Activated CD4-positive, alpha-beta T cell treated with anti-CD3 and anti-CD28 coated beads for 1 hour (primary cell): ENCODE results near the gene DNAH9.

Experiments
- DNase-seq: peaks from one replicate; pipeline ENCODE4 v3.0.0-alpha.2; 2020

Gene DNAH9

GRCh38 chr17:11690681-11691080 lies 92.4 kb downstream of the DNAH9 start:
- no peak for DNase-seq

GRCh38 chr17:11692688-11693087 lies 94.4 kb downstream of the DNAH9 start:
- no peak for DNase-seq

GRCh38 chr17:11693284-11693683 lies 95.0 kb downstream of the DNAH9 start:
- DNase-seq: no peak

GRCh38 chr17:11700668-11701067 lies 102.4 kb downstream of the DNAH9 start:
- DNase-seq: no peak

GRCh38 chr17:11701911-11702310 lies 103.6 kb downstream of the DNAH9 start:
- DNase-seq: no peak

GRCh38 chr17:11704041-11704440 lies 105.8 kb downstream of the DNAH9 start:
- no peak for DNase-seq

- DNase-seq: no peak
These were observed 106.8 kb downstream of the DNAH9 start for GRCh38 chr17:11705111-11705510.

GRCh38 chr17:11707586-11707985 lies 109.3 kb downstream of the DNAH9 start:
- DNase-seq: no peak

- DNase-seq: no peak
These were observed 114.2 kb downstream of the DNAH9 start for GRCh38 chr17:11712456-11712855.

GRCh38 chr17:11719203-11719602 lies 120.9 kb downstream of the DNAH9 start:
- DNase-seq: no peak

- no peak for DNase-seq
These were observed 121.6 kb downstream of the DNAH9 start for GRCh38 chr17:11719856-11720255.

- no peak for DNase-seq
These were observed 122.5 kb downstream of the DNAH9 start for GRCh38 chr17:11720816-11721215.

- DNase-seq: no peak
These were observed 132.5 kb downstream of the DNAH9 start for GRCh38 chr17:11730747-11731146.

- no peak for DNase-seq
These were observed 138.5 kb downstream of the DNAH9 start for GRCh38 chr17:11736613-11737312.

- no peak for DNase-seq
These were observed 139.0 kb downstream of the DNAH9 start for GRCh38 chr17:11737313-11737679.

GRCh38 chr17:11738151-11738550 lies 139.9 kb downstream of the DNAH9 start:
- no peak for DNase-seq

GRCh38 chr17:11739351-11739750 lies 141.1 kb downstream of the DNAH9 start:
- no peak for DNase-seq

GRCh38 chr17:11739848-11740247 lies 141.6 kb downstream of the DNAH9 start:
- DNase-seq: no peak

GRCh38 chr17:11742886-11743285 lies 144.6 kb downstream of the DNAH9 start:
- no peak for DNase-seq

- DNase-seq: no peak
These were observed 146.4 kb downstream of the DNAH9 start for GRCh38 chr17:11744696-11745095.

GRCh38 chr17:11747441-11747840 lies 149.2 kb downstream of the DNAH9 start:
- DNase-seq: no peak

- no peak for DNase-seq
These were observed 159.5 kb downstream of the DNAH9 start for GRCh38 chr17:11757815-11758214.

GRCh38 chr17:11768106-11768505 lies 169.8 kb downstream of the DNAH9 start:
- no peak for DNase-seq

GRCh38 chr17:11768981-11769380 lies 170.7 kb downstream of the DNAH9 start:
- no peak for DNase-seq

GRCh38 chr17:11772031-11772430 lies 173.8 kb downstream of the DNAH9 start:
- DNase-seq: no peak
